Keratinocyte (primary cell): ENCODE measurements around the gene CTNNA2. TPM values are rescaled to one million over a fixed set of nuclear protein-coding genes. Genes with fewer than 3 reads are reported as not detected.

Source experiments
- DNase-seq: peaks from one replicate; pipeline ENCODE4 v3.0.0-alpha.2; 2011; ENCODE audit warnings: low read depth, missing footprints, low spot score
- FAIRE-seq: peaks from 2 replicates; lab custom pipeline; 2011; peaks lifted over from hg19 to GRCh38; lab: Jason Lieb, UNC
- H2AFZ ChIP-seq: 2 replicates; pipeline ENCODE4 v1.6.0; 2012; ENCODE audit warnings: low read length, control low read depth, inconsistent platforms; ENCODE audit not compliant: control insufficient read depth
- H3K27ac ChIP-seq: 2 replicates; pipeline ENCODE4 v1.5.1; 2011; ENCODE audit warnings: low read length; ENCODE audit not compliant: control insufficient read depth, insufficient read depth
- H3K27me3 ChIP-seq: 3 replicates; pipeline ENCODE4 v1.6.0; 2011; ENCODE audit warnings: low read length; ENCODE audit not compliant: control insufficient read depth, insufficient read depth; ENCODE audit errors: extremely low read depth
- H3K36me3 ChIP-seq, 2 experiments: 2 replicates in 1 of 2; 3 replicates in 1 of 2; pipeline ENCODE4 v1.5.1; 2011; ENCODE audit warnings: low read length in 2 of 2, mild to moderate bottlenecking in 1 of 2; ENCODE audit not compliant: control insufficient read depth in 2 of 2, insufficient read depth in 2 of 2; ENCODE audit errors: extremely low read depth in 1 of 2
- H3K4me1 ChIP-seq: 3 replicates; pipeline ENCODE4 v1.5.1; 2011; ENCODE audit warnings: low read length; ENCODE audit not compliant: control insufficient read depth, insufficient read depth; ENCODE audit errors: extremely low read depth
- H3K4me2 ChIP-seq: 3 replicates; pipeline ENCODE4 v1.6.0; 2011; ENCODE audit warnings: low read depth, low read length; ENCODE audit not compliant: control insufficient read depth, insufficient read depth; ENCODE audit errors: extremely low read depth
- H3K4me3 ChIP-seq, 3 experiments: fragments of 200-600 bp in 1 of 3; sonication (generic) in 1 of 3; 2 replicates in 2 of 3; 3 replicates in 1 of 3; pipeline ENCODE4 v1.5.1; 2011 to 2016; ENCODE audit warnings: low read length in 3 of 3, mild to moderate bottlenecking in 3 of 3, control low read depth in 2 of 3, inconsistent platforms in 1 of 3, low read depth in 1 of 3, mixed read lengths in 1 of 3, mixed run types in 1 of 3, moderate library complexity in 1 of 3; ENCODE audit not compliant: control insufficient read depth in 2 of 3, insufficient read depth in 2 of 3; ENCODE audit errors: extremely low read depth in 1 of 3
- H3K79me2 ChIP-seq: 2 replicates; pipeline ENCODE4 v1.6.0; 2012; ENCODE audit warnings: low read length; ENCODE audit not compliant: control insufficient read depth, insufficient read depth
- H3K9ac ChIP-seq: 3 replicates; pipeline ENCODE4 v1.6.0; 2011; ENCODE audit warnings: low read length; ENCODE audit not compliant: control insufficient read depth, insufficient read depth; ENCODE audit errors: extremely low read depth
- H3K9me1 ChIP-seq: 3 replicates; pipeline ENCODE4 v1.6.0; 2011; ENCODE audit warnings: low read length; ENCODE audit not compliant: control insufficient read depth, insufficient read depth; ENCODE audit errors: extremely low read depth
- H3K9me3 ChIP-seq: 2 replicates; pipeline ENCODE4 v1.5.1; 2012; ENCODE audit warnings: low read depth, low read length; ENCODE audit not compliant: control insufficient read depth
- H4K20me1 ChIP-seq: 3 replicates; pipeline ENCODE4 v1.6.0; 2011; ENCODE audit warnings: low read length; ENCODE audit not compliant: control insufficient read depth, insufficient read depth; ENCODE audit errors: extremely low read depth
- EZH2 ChIP-seq: IDR thresholded peaks from one replicate; pipeline ENCODE4 v1.6.1; 2012; ENCODE audit warnings: inconsistent platforms, mild to moderate bottlenecking, low read length, moderate library complexity
- dilution Hi-C: fragments of 300-500 bp; cut with MboI; formaldehyde crosslinking; loops from one replicate; pipeline ENCODE4 v1.7.0; 2020; ENCODE audit warnings: low sequenced_read_pairs; ENCODE audit not compliant: extremely low pct_ligation_motif_present
- polyA plus RNA-seq, 5 experiments: library from polyadenylated mRNA; depleted of rRNA in 3 of 5; stranded (reverse) in 3 of 5; stranded (forward) in 1 of 5; unstranded in 1 of 5; fragments of >200 nt; gene quantifications; 1 replicate in 1 of 5; 2 replicates in 3 of 5; 3 replicates in 1 of 5; pipeline versions ENCODE4 v1.2.1 to v1.2.3, GENCODE V29; 2011 to 2012; ENCODE audit warnings: missing spikeins in 2 of 5, low read depth in 1 of 5, low replicate concordance in 1 of 5
- TF ChIP-seq, protein P1 (sequence below), 3 experiments: IDR thresholded peaks in 1 of 3; conservative IDR thresholded peaks in 1 of 3; optimal IDR thresholded peaks in 1 of 3; 2 replicates in 2 of 3; 3 replicates in 1 of 3; pipeline versions ENCODE3 to v1.5.1; 2011; ENCODE audit warnings: low read length in 3 of 3, mild to moderate bottlenecking in 3 of 3, moderate library complexity in 2 of 3, control low read depth in 1 of 3, inconsistent platforms in 1 of 3; ENCODE audit not compliant: insufficient read depth in 2 of 3; ENCODE audit errors: extremely low read depth in 1 of 3

Gene CTNNA2
- polyA plus RNA-seq, 1 donor (not counting 4 experiments of a cell fraction or from before 2014, with no cell fraction given) = not detected

DNA sequence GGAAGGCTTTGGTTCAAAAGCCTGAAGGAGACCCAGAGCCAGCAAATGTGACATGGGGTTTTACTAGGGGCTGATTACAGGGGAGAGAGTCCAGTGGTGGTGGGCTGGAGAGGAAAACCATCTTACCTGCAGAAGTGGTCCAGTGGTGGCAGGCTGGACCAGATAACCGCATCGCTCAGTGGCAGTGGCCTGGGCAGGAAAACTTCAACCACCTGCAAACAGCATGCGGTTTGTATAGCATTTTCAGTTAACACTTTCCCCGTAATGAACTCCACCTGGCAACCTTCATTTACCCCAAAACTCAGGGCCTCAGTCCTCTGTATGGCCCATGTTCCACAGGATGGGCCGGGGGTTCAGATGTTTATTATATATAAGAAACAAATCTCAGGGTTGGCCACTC, 677.3 kb downstream of the CTNNA2 start:
- DNase-seq (no peak), FAIRE-seq (no peak)
- no peak overlapping the region for H2AFZ ChIP-seq
- no peaks in the 10 kb centered on the region for H3K79me2 ChIP-seq
- no peaks in the 10 kb centered on the region for H4K20me1 ChIP-seq
- no peaks in the 10 kb centered on the region for H3K9me3 ChIP-seq
- H3K4me1 ChIP-seq = no peaks in the 10 kb centered on the region
- H3K9me1 ChIP-seq = no peaks in the 10 kb centered on the region
- no peak overlapping the region for H3K4me3 ChIP-seq
- no peaks in the 10 kb centered on the region for H3K36me3 ChIP-seq
- no peaks in the 10 kb centered on the region for H3K27me3 ChIP-seq
- no peak overlapping the region for H3K9ac ChIP-seq
- H3K27ac ChIP-seq = no peak overlapping the region
- TF ChIP-seq, protein P1, sequence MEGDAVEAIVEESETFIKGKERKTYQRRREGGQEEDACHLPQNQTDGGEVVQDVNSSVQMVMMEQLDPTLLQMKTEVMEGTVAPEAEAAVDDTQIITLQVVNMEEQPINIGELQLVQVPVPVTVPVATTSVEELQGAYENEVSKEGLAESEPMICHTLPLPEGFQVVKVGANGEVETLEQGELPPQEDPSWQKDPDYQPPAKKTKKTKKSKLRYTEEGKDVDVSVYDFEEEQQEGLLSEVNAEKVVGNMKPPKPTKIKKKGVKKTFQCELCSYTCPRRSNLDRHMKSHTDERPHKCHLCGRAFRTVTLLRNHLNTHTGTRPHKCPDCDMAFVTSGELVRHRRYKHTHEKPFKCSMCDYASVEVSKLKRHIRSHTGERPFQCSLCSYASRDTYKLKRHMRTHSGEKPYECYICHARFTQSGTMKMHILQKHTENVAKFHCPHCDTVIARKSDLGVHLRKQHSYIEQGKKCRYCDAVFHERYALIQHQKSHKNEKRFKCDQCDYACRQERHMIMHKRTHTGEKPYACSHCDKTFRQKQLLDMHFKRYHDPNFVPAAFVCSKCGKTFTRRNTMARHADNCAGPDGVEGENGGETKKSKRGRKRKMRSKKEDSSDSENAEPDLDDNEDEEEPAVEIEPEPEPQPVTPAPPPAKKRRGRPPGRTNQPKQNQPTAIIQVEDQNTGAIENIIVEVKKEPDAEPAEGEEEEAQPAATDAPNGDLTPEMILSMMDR (optimal IDR thresholded peaks at IDR 0.05 in 1 of 3, IDR thresholded peaks at IDR 0.05 in 1 of 3, conservative IDR thresholded peaks at IDR 0.05 in 1 of 3; ENCODE audit: extremely low read depth in 1 of 3, insufficient read depth in 2 of 3, low read length in 3 of 3) = no peak
- TF ChIP-seq EZH2 = no peak
- dilution Hi-C loops = no loop called here
- H3K4me2 ChIP-seq = no peak overlapping the region

- Histone ChIP-seq H4K20me1 (no peaks in the 10 kb centered on the region), H3K9ac (no peak overlapping the region), H3K9me3 (no peaks in the 10 kb centered on the region), H3K4me2 (no peak overlapping the region), H2AFZ (no peak overlapping the region), H3K27me3 (no peaks in the 10 kb centered on the region), H3K4me3 (no peak overlapping the region), H3K9me1 (no peaks in the 10 kb centered on the region), H3K27ac (no peak overlapping the region), H3K36me3 (no peaks in the 10 kb centered on the region), H3K79me2 (no peaks in the 10 kb centered on the region), H3K4me1 (no peaks in the 10 kb centered on the region)
- dilution Hi-C loops = no loop called here
- DNase-seq (no peak), FAIRE-seq (no peak)
- TF ChIP-seq, protein P1 (optimal IDR thresholded peaks at IDR 0.05 in 1 of 3, IDR thresholded peaks at IDR 0.05 in 1 of 3, conservative IDR thresholded peaks at IDR 0.05 in 1 of 3; ENCODE audit: extremely low read depth in 1 of 3, insufficient read depth in 2 of 3, low read length in 3 of 3) = no peak
- no peak for TF ChIP-seq EZH2
Measured at GRCh38 chr2:80193566-80193965, 680.7 kb downstream of the CTNNA2 start.
